HUES48 (cell line): Measurements from ENCODE around the gene GDNF.
"Not testable (repeated sequence)": the region's sequence is repeated elsewhere in the genome, so short reads cannot be mapped to it uniquely, and the experiment has no call there.

ENCODE experiments used
- H3K27ac ChIP-seq: one replicate; pipeline ENCODE4 v1.7.0; 2013; ENCODE audit warnings: low read depth, low read length, inconsistent platforms
- H3K27me3 ChIP-seq: 2 replicates; pipeline ENCODE4 v1.6.1; 2013; ENCODE audit warnings: mild to moderate bottlenecking, low read length; ENCODE audit not compliant: control insufficient read depth, insufficient read depth
- H3K36me3 ChIP-seq: 2 replicates; pipeline ENCODE4 v1.6.1; 2013; ENCODE audit warnings: low read length; ENCODE audit not compliant: control insufficient read depth, insufficient read depth
- H3K4me1 ChIP-seq: 2 replicates; pipeline ENCODE4 v1.6.1; 2013; ENCODE audit warnings: mild to moderate bottlenecking, low read length; ENCODE audit not compliant: control insufficient read depth, insufficient read depth
- H3K4me3 ChIP-seq: 2 replicates; pipeline ENCODE4 v1.5.1; 2013; ENCODE audit warnings: mild to moderate bottlenecking, low read depth, low read length
- H3K9ac ChIP-seq: 2 replicates; pipeline ENCODE4 v1.6.1; 2013; ENCODE audit warnings: mild to moderate bottlenecking, low read depth, low read length, moderate library complexity
- H3K9me3 ChIP-seq: 2 replicates; pipeline ENCODE4 v1.6.1; 2013; ENCODE audit warnings: low read length; ENCODE audit not compliant: control insufficient read depth, insufficient read depth

The GDNF gene

GRCh38 chr5:37799865-37800421 lies 39.9 kb downstream of the GDNF start:
- Histone ChIP-seq H3K9me3 (peaks cover 6% of the 10 kb centered on the region; the same call in 1 of the 2 replicates), H3K4me1 (no peaks in the 10 kb centered on the region), H3K27me3 (no peaks in the 10 kb centered on the region), H3K4me3 (no peak overlapping the region), H3K36me3 (no peaks in the 10 kb centered on the region), H3K9ac (no peak overlapping the region), H3K27ac (no peak overlapping the region)

- not testable (repeated sequence) for H3K9ac ChIP-seq, H3K9me3 ChIP-seq, H3K4me3 ChIP-seq, H3K27ac ChIP-seq, H3K27me3 ChIP-seq, H3K4me1 ChIP-seq, H3K36me3 ChIP-seq
These were observed 43.4 kb downstream of the GDNF start for GRCh38 chr5:37796435-37796834.

- H3K27me3 ChIP-seq, H3K4me3 ChIP-seq, H3K4me1 ChIP-seq, H3K27ac ChIP-seq, H3K36me3 ChIP-seq, H3K9ac ChIP-seq, H3K9me3 ChIP-seq: not testable (repeated sequence)
These were observed 44.5 kb downstream of the GDNF start for GRCh38 chr5:37795292-37795691.

GRCh38 chr5:37792975-37793631 lies 46.7 kb downstream of the GDNF start:
- H3K27ac ChIP-seq, result no peak overlapping the region

GRCh38 chr5:37791321-37791720 lies 48.5 kb downstream of the GDNF start:
- Histone ChIP-seq H3K27me3 (no peaks in the 10 kb centered on the region), H3K4me1 (peaks cover 5% of the 10 kb centered on the region; the same call in 1 of the 2 replicates), H3K4me3 (no peak overlapping the region), H3K27ac (no peak overlapping the region), H3K9ac (no peak overlapping the region), H3K9me3 (peaks cover 9% of the 10 kb centered on the region), H3K36me3 (no peaks in the 10 kb centered on the region)

More at GRCh38 chr5:37792975-37793631, 46.7 kb downstream of the GDNF start:
- Histone ChIP-seq H3K9me3 (peaks cover 9% of the 10 kb centered on the region), H3K4me3 (no peak overlapping the region), H3K36me3 (no peaks in the 10 kb centered on the region), H3K27me3 (no peaks in the 10 kb centered on the region), H3K4me1 (no peaks in the 10 kb centered on the region), H3K9ac (no peak overlapping the region)

GRCh38 chr5:37789991-37790390 lies 49.9 kb downstream of the GDNF start:
- Histone ChIP-seq H3K4me1 (peaks cover 5% of the 10 kb centered on the region; the same call in 1 of the 2 replicates), H3K9ac (no peak overlapping the region), H3K9me3 (peaks cover 8% of the 10 kb centered on the region), H3K27me3 (no peaks in the 10 kb centered on the region), H3K36me3 (no peaks in the 10 kb centered on the region), H3K4me3 (no peak overlapping the region), H3K27ac (no peak overlapping the region)

GRCh38 chr5:37787742-37788141 lies 52.1 kb downstream of the GDNF start:
- Histone ChIP-seq H3K4me3 (no peak overlapping the region), H3K9ac (no peak overlapping the region), H3K4me1 (peaks cover 5% of the 10 kb centered on the region; the same call in 1 of the 2 replicates), H3K27ac (no peak overlapping the region), H3K27me3 (no peaks in the 10 kb centered on the region), H3K36me3 (no peaks in the 10 kb centered on the region), H3K9me3 (peaks cover 6% of the 10 kb centered on the region)

- Histone ChIP-seq H3K9me3 (peaks cover 6% of the 10 kb centered on the region), H3K4me1 (peaks cover 5% of the 10 kb centered on the region; the same call in 1 of the 2 replicates), H3K4me3 (no peak overlapping the region), H3K36me3 (no peaks in the 10 kb centered on the region), H3K27me3 (no peaks in the 10 kb centered on the region), H3K27ac (peak overlapping the region; percentile 44), H3K9ac (no peak overlapping the region)
These were observed 52.9 kb downstream of the GDNF start for GRCh38 chr5:37786862-37787519.

GRCh38 chr5:37786416-37786815 lies 53.4 kb downstream of the GDNF start:
- Histone ChIP-seq H3K4me1 (peaks cover 5% of the 10 kb centered on the region; the same call in 1 of the 2 replicates), H3K27me3 (no peaks in the 10 kb centered on the region), H3K4me3 (no peak overlapping the region), H3K9ac (no peak overlapping the region), H3K27ac (peak overlapping the region; percentile 44), H3K9me3 (peaks cover 6% of the 10 kb centered on the region), H3K36me3 (no peaks in the 10 kb centered on the region)

- not testable (repeated sequence) for H3K9me3 ChIP-seq, H3K4me3 ChIP-seq, H3K27me3 ChIP-seq, H3K4me1 ChIP-seq, H3K27ac ChIP-seq, H3K9ac ChIP-seq, H3K36me3 ChIP-seq
These were observed 58.4 kb downstream of the GDNF start for GRCh38 chr5:37781409-37781808.

GRCh38 chr5:37777432-37778130 lies 62.3 kb downstream of the GDNF start:
- Histone ChIP-seq H3K9ac (no peak overlapping the region), H3K27me3 (no peaks in the 10 kb centered on the region), H3K9me3 (peaks cover 11% of the 10 kb centered on the region), H3K36me3 (no peaks in the 10 kb centered on the region), H3K4me3 (no peak overlapping the region), H3K4me1 (no peaks in the 10 kb centered on the region), H3K27ac (no peak overlapping the region)
